Iris pigment epithelial cell (primary cell): Measurements from ENCODE around the gene ZBTB24.
"Not testable (repeated sequence)": the region's sequence is repeated elsewhere in the genome, so short reads cannot be mapped to it uniquely, and the experiment has no call there.

ENCODE experiments used
- DNase-seq: peaks from one replicate; pipeline ENCODE4 v3.0.0-alpha.2; 2011; ENCODE audit warnings: low read depth

ZBTB24 gene

DNA sequence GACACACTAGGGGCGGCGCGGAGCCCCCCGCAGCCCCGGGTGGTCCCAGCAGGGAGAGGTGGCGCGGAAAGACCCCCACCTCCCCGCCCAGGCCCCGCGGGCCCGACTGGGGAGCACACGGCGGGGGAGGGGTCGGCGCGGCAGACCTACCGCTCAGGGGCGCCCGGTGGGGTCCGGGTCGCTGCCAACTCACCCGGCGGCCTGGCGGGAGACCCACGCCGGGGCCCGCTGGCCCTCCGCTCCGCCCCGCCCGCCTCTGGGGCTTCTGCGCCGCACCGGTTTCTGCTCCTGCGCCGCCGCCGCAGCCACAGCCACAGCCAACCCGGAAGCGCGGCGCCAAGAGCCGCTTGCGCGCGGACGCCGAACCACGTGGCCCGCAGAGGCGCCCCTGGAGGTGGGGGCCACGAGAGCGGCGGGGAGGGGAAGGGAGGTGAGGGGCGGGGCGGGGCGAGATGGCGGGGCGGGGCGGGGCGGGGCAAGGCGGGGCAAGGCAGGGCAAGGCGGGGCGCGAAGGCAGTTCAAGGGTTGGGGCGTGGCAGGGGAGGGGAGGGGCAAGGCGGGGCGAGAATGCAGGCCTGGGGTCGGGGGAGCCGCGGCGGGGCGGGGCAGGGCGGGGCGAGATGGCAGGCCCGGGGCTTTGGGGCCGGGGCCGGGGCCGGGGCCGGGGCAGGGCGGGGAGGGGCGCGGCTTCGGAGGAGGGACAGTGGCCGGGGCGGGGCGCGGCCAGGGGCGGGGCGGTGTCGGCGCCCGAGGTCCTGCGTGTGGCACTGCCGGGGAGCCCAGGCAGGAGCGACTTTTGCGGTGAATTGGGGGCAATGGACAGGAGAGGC lies at the start of gene ZBTB24:
Gene ZBTB24, minus strand, starts transcription at position 315 of the 830 bp plus-strand sequence. CDS start 1,193 bp downstream, outside the sequence.
- DNase-seq: peak; percentile 91

DNA sequence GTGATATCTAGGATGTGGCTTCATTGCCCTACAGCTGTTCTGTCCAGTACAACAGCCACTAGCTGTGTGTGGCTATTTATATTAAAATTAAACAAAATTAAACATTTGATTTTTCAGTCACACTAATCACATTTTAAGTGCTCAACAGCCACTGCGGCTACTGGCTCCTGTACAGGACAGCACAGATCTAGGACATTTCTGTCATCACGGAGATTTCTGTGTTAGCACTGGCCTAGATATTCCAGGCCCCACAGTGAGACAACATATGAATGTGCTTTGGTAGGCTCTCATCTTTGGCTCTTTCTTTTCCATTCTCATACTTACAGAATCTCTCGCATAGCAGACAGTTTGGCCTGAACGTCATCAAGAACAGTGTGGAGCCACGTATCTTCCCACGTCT lies 48.4 kb upstream of the ZBTB24 start:
- DNase-seq: no peak

DNA sequence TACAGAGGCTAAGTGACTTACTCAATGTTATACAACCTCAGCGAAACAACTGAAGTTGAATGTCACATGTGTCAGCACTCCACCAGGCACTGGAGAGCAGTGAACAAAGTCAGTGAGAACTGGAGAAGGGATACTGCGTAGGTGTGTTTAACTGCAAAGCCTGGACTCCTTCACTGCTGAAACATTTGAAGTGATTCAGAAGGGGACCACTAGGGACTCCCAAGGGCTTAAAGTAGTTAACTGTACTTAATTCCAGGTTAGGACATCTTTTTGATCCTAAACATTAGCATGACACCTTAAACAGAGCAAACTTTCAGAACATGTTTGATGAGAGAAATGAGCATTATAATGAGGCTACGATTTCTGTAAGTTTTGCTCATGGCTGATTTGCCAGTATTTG lies 45.0 kb upstream of the ZBTB24 start:
- no peak for DNase-seq

DNA sequence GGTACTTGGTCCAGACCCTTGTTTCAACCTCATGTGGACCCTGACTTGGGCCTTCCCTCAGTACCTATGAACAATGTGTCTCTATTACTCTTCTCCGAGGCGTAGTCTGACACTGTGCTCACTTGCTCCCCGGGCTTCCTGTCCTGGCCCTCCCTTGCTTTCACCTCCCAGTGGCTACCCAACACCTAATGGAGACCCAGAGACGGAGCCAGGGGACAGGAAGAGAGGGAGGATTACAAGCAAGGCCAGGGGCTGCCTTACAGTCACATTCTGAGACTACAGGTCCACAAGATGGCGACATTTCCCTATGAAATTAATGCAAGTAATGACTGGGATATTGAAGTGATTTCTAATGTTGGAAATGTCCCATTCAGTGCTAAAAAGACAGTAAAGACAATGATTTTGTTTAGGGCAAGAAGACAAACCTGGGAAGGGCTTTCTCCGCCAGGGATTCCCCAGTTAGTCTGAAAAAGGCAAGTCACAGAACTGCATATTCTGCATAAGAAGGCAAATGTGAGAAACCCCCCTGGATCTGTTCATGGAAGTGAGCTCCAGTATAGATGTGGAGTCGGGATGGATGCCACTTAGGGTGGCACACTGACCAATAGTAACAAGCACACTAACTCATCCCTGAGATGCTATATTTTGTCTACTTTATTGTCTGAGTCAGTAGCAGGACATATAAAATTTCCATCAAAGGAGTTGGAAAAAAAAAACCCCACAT lies 44.0 kb upstream of the ZBTB24 start:
- DNase-seq: peak; percentile 65

DNA sequence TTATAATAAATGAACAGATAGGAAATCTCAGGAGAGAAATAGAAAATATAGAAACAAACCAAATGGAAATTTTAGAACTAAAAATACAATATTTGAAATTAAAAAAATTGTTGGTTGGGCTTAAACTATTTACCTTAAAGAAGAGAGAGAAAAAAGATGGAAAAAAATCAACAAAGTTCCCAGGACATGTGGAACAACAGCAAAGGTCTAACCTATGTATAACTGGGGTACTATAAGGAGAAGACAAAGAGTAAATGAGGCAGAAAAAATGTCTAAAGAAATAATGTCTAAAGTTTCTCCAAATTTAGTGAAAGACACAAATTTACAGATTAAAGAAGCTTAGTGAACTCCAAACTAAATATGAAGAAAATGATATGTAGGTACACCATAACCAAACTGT lies 41.1 kb upstream of the ZBTB24 start:
- no peak for DNase-seq

DNA sequence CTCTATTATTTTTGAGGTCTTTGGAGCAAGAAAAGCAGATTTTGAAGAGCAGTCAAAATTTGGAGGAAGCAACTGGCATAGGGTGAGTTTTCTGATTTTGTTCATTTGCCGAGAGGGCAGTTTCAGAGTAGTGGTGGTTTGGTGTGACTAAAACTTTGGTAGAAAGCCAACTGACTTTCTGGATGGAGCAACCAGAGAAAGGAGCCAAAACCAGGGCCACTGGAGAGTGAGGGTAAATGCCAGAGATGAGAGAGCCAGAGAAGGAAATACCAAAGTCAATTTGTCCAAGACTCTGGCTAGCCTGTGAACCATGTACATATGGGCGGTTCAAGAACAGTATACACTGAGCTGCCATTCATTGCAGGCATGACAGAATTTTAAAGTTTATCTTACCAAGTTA lies 40.5 kb upstream of the ZBTB24 start:
- peak; percentile 66 for DNase-seq

DNA sequence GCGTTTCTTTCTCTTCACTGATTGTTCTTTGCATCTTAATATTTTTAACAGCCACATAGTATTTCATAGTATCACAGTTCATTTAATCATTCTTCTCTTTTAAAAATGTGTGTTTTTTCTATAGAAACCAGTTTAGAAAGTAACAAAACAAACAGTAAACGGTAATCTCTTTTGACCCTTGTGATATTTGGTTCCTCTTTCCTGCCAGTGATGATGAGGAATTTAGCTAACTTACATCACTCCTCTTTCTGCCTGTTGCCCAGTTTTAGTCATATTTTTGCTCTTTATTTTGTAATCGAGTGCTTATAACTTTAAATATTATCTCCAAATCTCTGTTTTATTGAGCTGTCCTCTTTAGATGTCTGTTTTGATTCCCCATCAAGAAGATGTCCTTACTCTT lies 38.1 kb upstream of the ZBTB24 start:
- no peak for DNase-seq

DNA sequence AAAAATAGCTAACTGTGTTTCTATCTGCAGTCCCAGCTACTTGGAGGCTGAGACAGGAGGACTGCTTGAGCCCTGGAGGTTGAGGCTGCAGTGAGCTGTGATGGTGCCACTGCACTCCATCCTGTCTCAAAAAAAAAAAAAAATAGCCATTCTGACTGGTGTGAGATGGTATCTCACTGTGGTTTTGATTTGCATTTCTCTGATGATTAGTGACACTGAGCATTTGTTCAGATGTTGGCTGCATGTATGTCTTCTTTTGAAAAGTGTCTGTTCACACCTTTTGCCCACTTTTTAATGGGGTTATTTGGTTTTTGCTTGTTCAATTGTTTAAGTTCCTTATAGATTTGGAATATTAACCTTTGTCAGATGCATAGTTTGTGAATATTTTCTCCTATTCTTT lies 36.6 kb upstream of the ZBTB24 start:
- not testable (repeated sequence) for DNase-seq

DNA sequence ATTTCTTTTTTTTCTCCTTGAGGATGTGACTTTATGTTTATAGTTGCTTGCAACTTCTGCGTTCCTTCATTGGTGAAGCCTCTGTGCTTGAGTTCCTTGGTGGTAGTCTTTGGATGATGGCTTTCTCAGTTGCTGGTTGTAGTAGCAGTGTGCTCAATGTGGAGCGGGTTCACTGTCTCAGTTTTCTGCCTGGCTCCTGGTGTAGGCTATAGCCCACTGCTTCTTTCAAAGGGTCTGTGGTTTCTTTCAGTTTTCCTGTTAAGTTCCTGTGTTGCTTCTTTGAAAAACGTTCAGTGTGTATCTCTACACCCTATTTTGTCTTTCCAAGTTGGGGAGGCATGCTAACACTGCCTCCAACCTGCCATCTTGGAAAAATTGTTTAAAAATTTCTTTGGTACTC lies 33.9 kb upstream of the ZBTB24 start:
- no peak for DNase-seq

DNA sequence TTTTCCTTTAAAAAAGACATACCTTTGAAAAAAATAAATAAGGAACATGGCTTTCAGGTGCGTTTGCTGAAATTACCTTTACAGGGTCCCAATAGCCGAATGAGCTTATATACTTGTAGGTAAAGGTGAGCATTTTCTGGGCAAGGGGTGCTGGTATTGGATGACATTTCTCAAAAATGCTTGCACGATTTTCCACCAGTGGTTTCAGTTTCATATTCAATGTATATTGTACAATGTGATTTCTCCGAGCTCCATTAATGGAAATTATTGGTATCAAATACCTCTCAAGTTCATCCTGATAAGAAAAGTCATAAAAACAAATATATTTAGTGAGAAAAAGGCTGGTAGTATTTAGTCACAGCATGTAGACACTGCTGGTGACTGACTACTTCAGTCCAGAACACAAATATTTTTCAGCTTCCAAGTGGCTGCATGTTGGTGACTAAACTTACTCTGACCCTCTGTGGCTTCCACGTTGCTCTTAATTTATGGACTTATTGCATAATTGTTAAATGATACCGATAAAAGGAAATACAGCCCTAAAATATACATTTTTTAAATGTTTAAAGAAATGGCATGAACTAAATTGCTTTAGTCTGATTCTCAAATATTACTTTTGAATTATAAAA lies 32.9 kb upstream of the ZBTB24 start:
- DNase-seq: peak; percentile 15

DNA sequence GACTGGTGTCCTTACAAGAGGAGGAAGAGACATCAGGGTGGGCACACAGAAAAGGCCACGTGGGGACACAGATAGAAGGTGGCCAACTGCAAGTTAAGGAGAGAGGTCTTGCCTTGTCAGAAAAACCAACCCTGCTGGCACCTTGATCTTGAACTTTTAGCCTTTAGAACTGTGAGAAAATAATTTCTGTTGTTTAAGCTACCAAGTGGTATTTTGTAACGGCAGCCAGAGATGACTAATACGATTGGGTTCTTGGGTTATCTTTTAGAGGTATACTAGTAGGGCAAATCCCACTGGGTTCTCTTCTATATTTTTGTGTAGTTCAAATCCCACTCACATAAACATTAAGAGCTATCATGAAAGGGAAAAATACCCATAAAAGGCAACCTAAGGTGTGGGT lies 31.9 kb upstream of the ZBTB24 start:
- no peak for DNase-seq

DNA sequence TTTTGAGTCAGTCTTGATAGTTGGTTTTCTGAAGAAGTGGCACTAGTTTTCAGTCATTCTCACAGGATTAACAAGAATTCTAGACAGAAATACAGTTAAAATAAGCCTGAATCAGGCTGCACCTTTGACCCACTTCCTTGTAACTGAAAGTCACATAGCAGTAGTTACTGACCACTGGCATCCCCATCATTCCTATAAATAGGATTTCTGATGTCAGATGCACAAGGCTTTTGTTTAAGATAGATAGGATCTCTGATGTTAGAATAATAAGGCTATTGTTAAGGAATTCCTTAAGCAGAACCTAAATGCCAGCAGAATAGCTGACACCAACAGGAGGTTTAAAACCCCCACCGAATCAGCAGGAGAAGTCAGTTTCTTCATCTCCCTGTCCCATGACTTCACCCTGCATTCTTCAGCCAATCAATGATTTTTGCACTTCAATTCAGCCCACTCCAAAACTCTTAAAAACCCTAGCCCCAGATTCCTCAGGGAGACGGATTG lies 30.6 kb upstream of the ZBTB24 start:
- DNase-seq: peak; percentile 22

DNA sequence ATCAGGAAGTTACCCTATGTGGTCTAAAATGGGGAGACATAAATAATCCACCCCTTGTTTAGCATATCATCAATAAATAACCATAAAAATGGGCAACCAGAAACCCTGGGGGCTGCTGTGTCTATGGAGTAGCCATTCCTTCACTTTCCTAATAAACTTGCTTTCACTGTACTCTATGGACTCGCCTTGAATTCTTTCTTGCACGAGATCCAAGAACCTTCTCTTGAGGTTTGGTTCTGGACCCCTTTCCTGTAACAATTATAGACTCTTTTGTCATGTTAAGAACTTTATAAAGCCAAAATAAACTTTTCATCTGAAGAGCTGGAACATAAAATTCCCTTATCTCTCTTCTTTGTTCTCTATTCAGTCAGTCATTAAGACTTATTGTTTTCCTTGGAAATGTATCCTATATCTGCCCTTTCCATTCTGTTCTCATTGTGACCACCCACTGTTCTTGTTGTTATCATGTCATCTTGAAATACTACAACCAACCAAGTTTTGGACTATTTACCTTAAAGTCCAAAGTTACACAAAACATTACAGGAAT lies 29.3 kb upstream of the ZBTB24 start:
- no peak for DNase-seq

DNA sequence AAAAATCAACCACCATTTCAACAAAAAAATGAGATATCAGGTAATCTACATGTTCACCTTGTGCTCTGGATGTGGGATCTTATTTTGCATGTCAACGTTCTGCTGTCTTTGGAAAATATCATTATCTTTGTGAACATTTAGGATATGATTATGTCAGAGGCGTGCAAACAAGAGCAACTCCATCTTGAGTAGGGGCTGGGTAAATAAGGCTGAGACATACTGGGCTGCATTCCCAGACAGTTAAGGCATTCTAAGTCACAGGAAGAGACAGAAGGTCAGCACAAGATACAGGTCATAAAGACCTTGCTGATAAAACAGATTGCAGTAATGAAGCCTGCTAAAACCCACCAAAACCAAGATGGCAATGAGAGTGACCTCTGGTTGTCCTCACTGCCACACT lies 28.8 kb upstream of the ZBTB24 start:
- peak; percentile 22 for DNase-seq

DNA sequence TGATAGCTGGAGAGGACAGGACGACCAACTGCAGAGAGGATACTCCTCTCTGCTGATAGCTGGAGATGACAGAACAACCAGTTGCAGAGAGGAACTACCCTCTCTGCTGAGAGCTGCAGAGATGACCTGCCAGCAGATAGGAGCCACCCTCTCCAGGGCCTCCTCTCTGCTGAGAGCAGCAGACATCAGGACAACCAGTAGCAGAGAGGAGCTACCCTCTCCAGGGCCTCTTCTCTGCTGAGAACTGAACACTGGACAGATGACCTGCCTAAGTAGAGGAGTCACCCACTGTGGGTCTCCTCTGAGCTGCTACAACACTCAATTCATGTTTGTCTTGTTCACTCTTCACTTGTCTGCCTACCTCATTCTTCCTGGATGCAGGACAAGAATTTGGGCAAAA lies 27.3 kb upstream of the ZBTB24 start:
- DNase-seq: no peak

DNA sequence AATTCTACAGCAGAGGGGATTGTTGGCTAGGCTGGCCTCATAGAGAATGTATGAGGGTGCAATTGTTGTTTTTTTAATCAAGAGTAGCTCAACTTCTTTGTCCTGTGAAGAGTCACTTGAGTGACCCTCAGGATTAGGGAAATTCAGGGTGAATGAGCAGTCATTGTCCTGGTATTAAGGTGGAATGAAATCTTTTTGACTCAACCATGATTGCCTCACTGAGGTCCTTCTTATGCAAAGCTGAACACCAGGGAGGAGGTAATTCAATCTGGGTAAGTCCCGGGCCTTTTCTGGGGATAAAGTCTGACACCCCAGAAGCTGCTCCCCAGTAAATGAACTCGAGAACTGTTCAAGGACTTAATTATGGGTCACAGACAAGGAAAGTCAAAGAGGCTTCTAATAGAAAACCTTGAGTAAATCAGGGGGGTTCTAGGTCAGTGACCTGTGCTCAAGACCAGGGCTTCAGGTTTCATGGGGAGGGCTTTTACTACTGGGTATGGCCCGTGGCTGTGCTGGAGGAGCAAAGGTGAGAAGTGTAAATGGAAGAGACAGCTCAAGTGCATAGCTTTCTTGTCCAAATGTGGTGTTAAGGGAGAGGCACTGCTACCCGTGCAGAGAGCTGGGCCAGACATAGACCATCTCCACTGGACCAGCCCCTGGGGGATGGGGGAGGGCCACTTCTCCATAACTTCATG lies 25.3 kb upstream of the ZBTB24 start:
- DNase-seq: no peak

DNA sequence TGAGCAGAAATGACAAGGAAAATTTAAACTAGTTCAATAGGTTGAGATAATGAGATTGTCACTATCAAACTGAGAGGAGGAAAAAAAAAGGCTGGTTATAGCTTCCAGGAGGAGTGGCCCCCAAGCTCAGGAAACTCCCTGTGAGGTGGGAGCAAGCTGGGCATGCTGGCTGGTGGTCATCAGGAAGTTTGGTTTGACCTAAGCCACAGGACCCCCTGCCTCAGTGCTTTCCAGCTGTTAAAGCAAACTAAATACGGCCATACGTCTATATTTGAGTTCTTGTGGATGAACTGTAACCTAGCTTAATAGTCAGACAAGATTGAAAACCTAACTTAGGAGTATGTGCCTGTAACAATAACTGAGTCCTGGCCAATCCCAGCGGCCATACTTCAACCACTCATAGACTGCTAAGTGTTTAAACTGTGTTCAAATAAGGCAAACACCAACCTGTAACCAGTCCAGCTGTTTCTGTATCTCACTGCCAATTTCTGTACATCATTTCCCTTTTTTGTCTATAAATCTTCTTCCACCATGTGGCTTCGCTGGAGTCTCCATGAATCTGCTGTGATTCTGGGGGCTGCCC lies 24.6 kb upstream of the ZBTB24 start:
- no peak for DNase-seq

DNA sequence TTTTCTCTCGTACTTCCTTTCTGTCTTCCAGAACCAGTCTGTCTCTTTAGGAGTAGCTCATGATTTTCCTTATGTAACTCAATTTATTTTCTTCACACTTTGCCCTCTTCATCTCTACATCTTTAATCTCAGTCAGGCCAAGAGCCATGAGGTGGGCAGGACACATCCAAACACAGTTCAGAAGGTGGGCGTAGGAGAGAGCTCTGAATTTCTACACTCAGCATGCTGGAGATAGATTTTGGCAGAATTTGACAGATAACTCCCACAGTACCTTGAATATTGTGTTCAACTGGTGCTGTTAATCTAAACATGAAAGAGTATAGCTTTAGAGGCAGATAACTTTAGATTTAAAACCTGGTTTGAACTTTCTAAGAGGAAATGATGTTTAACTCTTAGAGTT lies 23.8 kb upstream of the ZBTB24 start:
- DNase-seq: no peak

DNA sequence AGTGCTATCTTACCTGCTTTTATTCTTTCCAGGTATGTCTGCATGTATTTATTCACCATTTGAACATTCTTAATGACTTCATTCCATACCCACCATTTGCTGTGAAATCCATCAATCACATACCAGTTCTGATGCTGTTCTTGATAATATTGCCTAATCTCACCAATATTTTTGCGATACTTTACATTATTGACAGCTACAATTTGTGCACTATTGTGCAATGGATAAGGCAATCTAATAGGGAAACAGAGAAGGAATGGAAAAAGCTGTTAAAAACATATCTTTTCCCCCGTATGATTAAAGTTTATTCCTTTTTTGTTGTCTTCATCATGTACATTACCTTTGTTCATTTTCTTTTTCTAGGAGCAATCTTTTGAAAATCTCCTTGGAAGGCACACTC lies 23.3 kb upstream of the ZBTB24 start:
- DNase-seq: no peak

DNA sequence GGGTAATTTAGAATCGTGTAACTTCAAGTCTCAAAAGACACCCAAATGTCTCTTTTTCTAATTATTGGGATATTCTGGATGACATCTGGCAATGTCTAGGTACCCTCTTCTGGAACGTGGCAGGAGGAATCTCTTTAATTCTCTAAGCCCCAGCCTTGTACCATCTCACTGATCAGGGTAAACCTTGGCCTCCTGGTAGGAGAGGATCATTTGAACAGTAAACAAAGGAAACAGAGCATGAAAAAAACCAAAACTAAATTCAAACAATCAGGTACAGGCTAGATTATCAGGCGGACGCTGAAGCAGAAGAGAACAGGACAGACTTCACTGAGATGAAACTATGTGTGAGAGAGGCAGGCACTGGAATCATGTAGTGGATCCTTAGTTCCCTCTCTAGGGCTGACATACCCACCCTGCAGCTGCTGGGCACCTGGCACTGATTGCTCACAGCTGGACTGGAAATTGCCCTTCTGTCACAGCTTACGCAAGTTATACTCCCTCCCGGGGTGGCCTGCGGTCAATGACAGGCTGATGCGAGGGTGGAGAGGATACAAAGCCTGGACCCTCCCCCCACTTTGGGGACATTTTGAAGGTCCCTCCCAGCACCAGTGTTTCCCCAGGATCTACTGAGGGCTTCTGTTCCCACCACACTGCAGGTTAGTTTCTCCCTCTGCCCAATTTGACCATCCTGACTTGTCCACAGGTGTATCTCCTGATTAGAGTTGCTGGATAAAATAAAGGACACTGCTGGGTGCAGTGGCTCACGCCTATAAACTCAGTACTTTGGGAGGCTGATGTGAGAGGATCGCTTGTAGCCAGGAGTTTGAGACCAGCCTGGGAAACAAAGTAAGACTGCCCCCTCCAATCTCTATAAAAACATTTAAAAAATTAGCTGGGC lies 20.6 kb upstream of the ZBTB24 start:
- no peak for DNase-seq

DNA sequence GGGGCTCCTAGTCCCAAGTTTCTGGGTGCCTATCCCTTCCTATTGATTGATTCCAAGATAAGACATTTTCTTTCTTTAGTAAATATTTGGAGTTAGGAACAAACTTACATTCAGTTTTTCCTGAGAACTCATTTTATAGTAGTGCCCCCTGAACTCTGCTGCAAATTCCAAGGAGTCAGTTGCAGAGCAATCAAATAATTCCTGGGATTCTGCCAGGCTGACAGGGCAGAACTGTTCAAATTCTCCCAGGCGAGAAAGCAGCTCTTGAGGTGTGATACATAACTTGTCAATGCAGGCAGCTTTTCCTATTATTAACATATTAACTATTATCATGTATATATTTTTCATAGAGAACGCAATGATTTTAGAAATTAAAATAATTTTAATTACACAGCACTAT lies 15.9 kb upstream of the ZBTB24 start:
- DNase-seq: no peak
